MCF 10A (cell line): ENCODE data around the gene SRC. TPM values are rescaled to one million over a fixed set of nuclear protein-coding genes. Genes with fewer than 3 reads are reported as not detected.

ENCODE experiments used
- BruUV-seq: library from RNA; stranded (reverse); fragments of 400-500 nt; replicated peaks from 2 replicates; lab custom pipeline; 2021; lab: Mats Ljungman, UMichigan
- CTCF ChIA-PET: fragments of 300-600 bp; sonication (Branson Sonifier 250); formaldehyde crosslinking; extraction: SDS; loops from one replicate; lab custom pipeline; 2021; ENCODE audit warnings: antibody characterized with exemption, inconsistent platforms; lab: Yijun Ruan, JAX
- POLR2A ChIA-PET: fragments of 300-600, 350-650 bp; sonication (Branson Sonifier 250); formaldehyde crosslinking; extraction: SDS; loops from one replicate; lab custom pipeline; 2020; ENCODE audit warnings: antibody characterized with exemption, inconsistent platforms; lab: Yijun Ruan, JAX
- DNase-seq: peaks from one replicate; pipeline ENCODE4 v3.0.0-alpha.2; 2018; ENCODE audit not compliant: unreplicated experiment
- H3K27ac Mint-ChIP-seq: one replicate; pipeline ENCODE4 v1.8.0; 2022; ENCODE audit warnings: mild to moderate bottlenecking, low read depth, mixed read lengths; ENCODE audit not compliant: unreplicated experiment
- H3K27me3 Mint-ChIP-seq: one replicate; pipeline ENCODE4 v1.8.0; 2022; ENCODE audit warnings: mixed read lengths; ENCODE audit not compliant: insufficient read depth, unreplicated experiment
- H3K36me3 Mint-ChIP-seq: one replicate; pipeline ENCODE4 v1.8.0; 2022; ENCODE audit warnings: mild to moderate bottlenecking, moderate library complexity, mixed read lengths; ENCODE audit not compliant: insufficient read depth, unreplicated experiment
- H3K4me1 Mint-ChIP-seq: one replicate; pipeline ENCODE4 v1.8.0; 2022; ENCODE audit warnings: mixed read lengths; ENCODE audit not compliant: insufficient read depth, unreplicated experiment
- H3K4me3 Mint-ChIP-seq: one replicate; pipeline ENCODE4 v1.8.0; 2022; ENCODE audit warnings: mild to moderate bottlenecking, moderate library complexity, mixed read lengths; ENCODE audit not compliant: unreplicated experiment
- H3K9me3 Mint-ChIP-seq: one replicate; pipeline ENCODE4 v1.8.0; 2022; ENCODE audit warnings: mixed read lengths; ENCODE audit not compliant: unreplicated experiment
- CTCF ChIP-seq: fragments of 200-600 bp; IDR thresholded peaks from one replicate; pipeline ENCODE4 v1.8.0; 2022; ENCODE audit warnings: antibody characterized with exemption, mild to moderate bottlenecking; ENCODE audit not compliant: unreplicated experiment
- intact Hi-C: fragments of 100-400 bp; cut with micrococcal nuclease; formaldehyde crosslinking; loops from 2 replicates; pipeline ENCODE4 v1.14.1; 2022
- total RNA-seq: library from RNA; stranded (reverse); gene quantifications from 2 replicates; pipeline ENCODE4 v1.2.3, GENCODE V29; 2022

Gene SRC
- total RNA-seq, 1 experiment from 2014 or later = 28.1 TPM

GRCh38 chr20:37416848-37417616 is 71.1 kb downstream of the SRC start:
- DNase-seq = no peak
- no peaks in the 10 kb centered on the region for H3K4me1 Mint-ChIP-seq
- H3K27me3 Mint-ChIP-seq = no peaks in the 10 kb centered on the region
- ChIA-PET CTCF (interaction anchor here (0.6 kb wide), 1 partner anchor 52 kb away, joined by 3 read pairs; no protein-coding TSS in a partner anchor), POLR2A (no interaction called here)
- no peaks in the 10 kb centered on the region for H3K9me3 Mint-ChIP-seq
- intact Hi-C loops = no loop called here
- no peak overlapping the region for H3K27ac Mint-ChIP-seq
- no TSS peak for BruUV-seq
- no peak overlapping the region for H3K4me3 Mint-ChIP-seq
- peaks cover 4% of the 10 kb centered on the region for H3K36me3 Mint-ChIP-seq
- TF ChIP-seq CTCF = no peak

- no peaks in the 10 kb centered on the region for H3K9me3 Mint-ChIP-seq
- H3K27me3 Mint-ChIP-seq = no peaks in the 10 kb centered on the region
- no peak overlapping the region for H3K4me3 Mint-ChIP-seq
- DNase-seq = no peak
- no peak for TF ChIP-seq CTCF
- H3K36me3 Mint-ChIP-seq = peaks cover 4% of the 10 kb centered on the region
- ChIA-PET POLR2A (no interaction called here), CTCF (no interaction called here)
- no peaks in the 10 kb centered on the region for H3K4me1 Mint-ChIP-seq
- H3K27ac Mint-ChIP-seq = no peak overlapping the region
- intact Hi-C loops = no loop called here
- no TSS peak for BruUV-seq
These were observed 71.9 kb downstream of the SRC start for GRCh38 chr20:37417617-37418467.

- CTCF ChIA-PET = no interaction called here
- H3K27me3 Mint-ChIP-seq = no peaks in the 10 kb centered on the region
- intact Hi-C loops = no loop called here
These were observed 72.7 kb downstream of the SRC start for GRCh38 chr20:37418591-37419109.

More at GRCh38 chr20:37418591-37419109, 72.7 kb downstream of the SRC start:
- POLR2A ChIA-PET = no interaction called here
- Mint-ChIP-seq H3K4me1 (no peaks in the 10 kb centered on the region), H3K27ac (no peak overlapping the region), H3K4me3 (no peak overlapping the region), H3K36me3 (peaks cover 4% of the 10 kb centered on the region), H3K9me3 (no peaks in the 10 kb centered on the region)
- TF ChIP-seq CTCF = no peak
- no TSS peak for BruUV-seq
- DNase-seq = no peak
